NCI-H345 (cell line): ENCODE measurements around the gene EPN1.
"Not testable (repeated sequence)": the region's sequence is repeated elsewhere in the genome, so short reads cannot be mapped to it uniquely, and the experiment has no call there.

Source experiments
- DNase-seq: peaks from one replicate; lab custom pipeline; 2025; lab: John Stamatoyannopoulos, UW

The EPN1 gene

DNA sequence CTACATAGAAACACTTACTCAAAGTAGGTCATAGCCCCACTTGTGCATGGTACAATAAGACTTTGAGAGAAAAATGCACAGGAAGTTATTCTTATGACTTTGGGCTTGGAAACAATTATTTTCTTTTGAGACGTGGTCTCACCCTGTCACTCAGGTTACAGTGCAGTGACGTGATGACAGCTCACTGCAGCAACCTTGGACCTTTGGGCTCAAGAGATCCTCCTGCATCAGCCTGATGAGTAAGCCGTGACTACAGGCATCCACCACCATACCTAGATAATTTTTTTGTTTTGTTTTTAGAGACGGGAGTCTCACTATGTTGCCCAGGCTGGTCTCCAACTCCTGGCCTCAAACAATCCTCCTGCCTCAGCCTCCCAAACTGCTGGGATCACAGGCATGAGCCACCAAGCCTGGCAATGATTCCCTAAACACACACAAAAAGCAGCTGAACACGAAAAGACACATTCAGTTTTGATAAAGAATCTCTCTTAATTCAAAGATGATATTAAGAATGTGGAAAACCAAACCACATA, 45.3 kb downstream of the EPN1 start:
- no peak for DNase-seq

GRCh38 chr19:55720801-55721200, 45.8 kb downstream of the EPN1 start:
- DNase-seq: no peak

DNA sequence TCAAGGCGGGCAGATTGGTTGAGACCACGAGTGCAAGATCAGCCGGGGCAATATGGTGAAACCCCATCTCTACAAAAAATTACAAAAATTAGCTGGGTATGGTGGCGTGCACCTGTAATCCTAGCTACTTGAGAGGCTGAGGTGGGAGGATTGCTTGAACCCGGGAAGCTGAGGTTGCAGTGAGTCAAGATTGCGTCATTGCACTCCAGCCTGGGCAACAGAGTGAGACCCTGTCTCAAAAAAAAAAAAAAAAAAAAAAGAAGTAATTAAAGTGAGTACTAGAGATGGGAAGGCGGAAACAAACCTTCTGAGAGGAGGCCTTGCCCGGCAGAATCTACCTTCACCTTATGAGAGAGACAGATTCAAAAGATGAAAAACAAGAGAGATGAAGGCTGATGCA, 48.5 kb downstream of the EPN1 start:
- DNase-seq: no peak

GRCh38 chr19:55730378-55730777, 55.4 kb downstream of the EPN1 start:
- not testable (repeated sequence) for DNase-seq

DNA sequence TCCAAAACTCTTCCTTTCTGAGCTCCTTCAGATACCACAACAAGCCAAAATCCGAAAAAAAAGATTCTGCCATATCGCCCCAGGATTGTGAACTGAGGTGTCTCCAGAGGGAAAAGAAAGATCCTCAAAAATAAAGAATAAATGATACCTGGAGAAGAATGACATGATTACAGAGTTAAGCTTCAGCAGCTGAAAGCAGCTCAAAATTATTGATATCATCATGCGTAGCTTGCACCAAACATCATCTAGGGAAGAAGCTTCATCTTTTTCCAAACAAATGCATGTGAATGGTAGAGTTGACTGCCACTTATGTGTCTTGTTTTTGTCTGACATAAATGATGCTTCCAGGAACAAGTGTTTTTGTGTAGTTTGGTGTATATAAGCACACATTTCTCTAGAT, 63.3 kb downstream of the EPN1 start, which contains the start of gene NLRP9:
TSS of gene NLRP9 (minus strand) at position 101 of the 400 bp plus-strand sequence. CDS start at position 73, 28 bp downstream.
- DNase-seq: no peak

DNA sequence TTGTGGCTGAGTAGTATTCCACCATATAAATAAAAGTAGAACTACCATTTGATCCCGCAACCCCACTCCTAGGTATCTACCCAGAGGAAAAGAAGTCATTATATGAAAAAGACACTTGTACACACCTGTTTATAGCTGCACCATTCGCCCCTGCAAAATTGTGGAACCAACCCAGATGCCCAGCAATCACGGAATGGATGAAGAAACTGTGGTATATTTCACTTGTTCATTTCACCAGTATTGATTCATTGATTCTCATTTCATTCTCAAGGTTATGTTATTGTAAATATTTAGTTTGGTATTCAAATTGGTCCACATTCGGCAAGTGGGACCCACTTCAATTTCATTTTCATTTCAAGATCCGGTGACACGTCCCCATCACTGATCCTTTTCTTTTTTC, 75.7 kb downstream of the EPN1 start:
- no peak for DNase-seq

- DNase-seq: no peak
Observed at GRCh38 chr19:55753401-55753800, 78.4 kb downstream of the EPN1 start.

GRCh38 chr19:55756808-55757207, 81.8 kb downstream of the EPN1 start:
- not testable (repeated sequence) for DNase-seq

DNA sequence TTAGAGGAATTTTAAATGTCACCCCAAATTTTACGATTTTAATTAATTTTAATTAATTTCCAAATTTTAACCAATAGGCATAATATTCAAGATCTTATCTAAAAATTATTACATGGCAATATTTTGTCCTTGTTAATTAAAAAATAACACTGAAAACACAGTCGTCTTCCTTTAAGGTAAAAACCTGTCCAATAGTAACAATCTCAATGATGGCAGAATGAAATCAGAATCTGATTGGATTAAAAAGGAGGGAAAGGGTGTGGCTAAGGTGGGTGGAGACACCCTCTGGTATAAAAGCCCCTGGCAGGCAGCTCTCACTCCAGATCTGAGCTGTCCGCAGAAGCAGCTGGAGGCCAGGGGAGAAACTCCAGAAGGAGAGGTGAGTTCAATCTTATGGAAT, 83.8 kb downstream of the EPN1 start, which contains the start of gene RFPL4A:
TSS of gene RFPL4A (plus strand) at position 301 of the 400 bp plus-strand sequence. CDS start 2,704 bp downstream, outside the sequence.
- not testable (repeated sequence) for DNase-seq
